HL-60 (cell line): ENCODE measurements around the gene CLPTM1.

Experiments used
- CTCF ChIP-seq: IDR thresholded peaks from one replicate; pipeline ENCODE4 v1.5.1; 2011; ENCODE audit warnings: low read length, control low read depth, inconsistent platforms; ENCODE audit not compliant: insufficient read depth
- GABPA ChIP-seq: IDR thresholded peaks from 2 replicates; pipeline ENCODE4 v1.6.1; 2012; ENCODE audit warnings: low read depth
- POLR2AphosphoS5 ChIP-seq: IDR thresholded peaks from 2 replicates; pipeline ENCODE4 v1.6.1; 2012; ENCODE audit warnings: low read depth
- TF ChIP-seq, protein P1 (sequence below): IDR thresholded peaks from 2 replicates; pipeline ENCODE4 v1.6.1; 2012; ENCODE audit warnings: low read depth; ENCODE audit not compliant: insufficient replicate concordance

GRCh38 chr19:44948237-44948636 is 6.9 kb upstream of the CLPTM1 start:
- TF ChIP-seq POLR2AphosphoS5 (no peak), CTCF (no peak), GABPA (no peak)
- TF ChIP-seq, protein P1, sequence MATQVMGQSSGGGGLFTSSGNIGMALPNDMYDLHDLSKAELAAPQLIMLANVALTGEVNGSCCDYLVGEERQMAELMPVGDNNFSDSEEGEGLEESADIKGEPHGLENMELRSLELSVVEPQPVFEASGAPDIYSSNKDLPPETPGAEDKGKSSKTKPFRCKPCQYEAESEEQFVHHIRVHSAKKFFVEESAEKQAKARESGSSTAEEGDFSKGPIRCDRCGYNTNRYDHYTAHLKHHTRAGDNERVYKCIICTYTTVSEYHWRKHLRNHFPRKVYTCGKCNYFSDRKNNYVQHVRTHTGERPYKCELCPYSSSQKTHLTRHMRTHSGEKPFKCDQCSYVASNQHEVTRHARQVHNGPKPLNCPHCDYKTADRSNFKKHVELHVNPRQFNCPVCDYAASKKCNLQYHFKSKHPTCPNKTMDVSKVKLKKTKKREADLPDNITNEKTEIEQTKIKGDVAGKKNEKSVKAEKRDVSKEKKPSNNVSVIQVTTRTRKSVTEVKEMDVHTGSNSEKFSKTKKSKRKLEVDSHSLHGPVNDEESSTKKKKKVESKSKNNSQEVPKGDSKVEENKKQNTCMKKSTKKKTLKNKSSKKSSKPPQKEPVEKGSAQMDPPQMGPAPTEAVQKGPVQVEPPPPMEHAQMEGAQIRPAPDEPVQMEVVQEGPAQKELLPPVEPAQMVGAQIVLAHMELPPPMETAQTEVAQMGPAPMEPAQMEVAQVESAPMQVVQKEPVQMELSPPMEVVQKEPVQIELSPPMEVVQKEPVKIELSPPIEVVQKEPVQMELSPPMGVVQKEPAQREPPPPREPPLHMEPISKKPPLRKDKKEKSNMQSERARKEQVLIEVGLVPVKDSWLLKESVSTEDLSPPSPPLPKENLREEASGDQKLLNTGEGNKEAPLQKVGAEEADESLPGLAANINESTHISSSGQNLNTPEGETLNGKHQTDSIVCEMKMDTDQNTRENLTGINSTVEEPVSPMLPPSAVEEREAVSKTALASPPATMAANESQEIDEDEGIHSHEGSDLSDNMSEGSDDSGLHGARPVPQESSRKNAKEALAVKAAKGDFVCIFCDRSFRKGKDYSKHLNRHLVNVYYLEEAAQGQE: no peak
